H9 (cell line): ENCODE results near the gene CCDC192. TPM values are rescaled to one million over a fixed set of nuclear protein-coding genes. Genes with fewer than 3 reads are reported as not detected.

Experiments
- DNase-seq: peaks from one replicate; pipeline ENCODE4 v3.0.0-alpha.2; 2017
- H2AFZ ChIP-seq: one replicate; pipeline ENCODE4 v1.6.1; 2013; ENCODE audit warnings: mild to moderate bottlenecking, low read length, control low read depth, moderate library complexity
- H2AK5ac ChIP-seq: 2 replicates; pipeline ENCODE4 v1.6.1; 2013; ENCODE audit warnings: low read length, control low read depth, mixed read lengths; ENCODE audit not compliant: insufficient read length
- H2BK120ac ChIP-seq: one replicate; pipeline ENCODE4 v1.6.1; 2013; ENCODE audit warnings: low read depth, mild to moderate bottlenecking, low read length, control low read depth, inconsistent platforms; ENCODE audit not compliant: poor library complexity, severe bottlenecking
- H2BK12ac ChIP-seq: 2 replicates; pipeline ENCODE4 v1.6.1; 2013; ENCODE audit warnings: low read length, control low read depth, mixed read lengths, low read depth; ENCODE audit not compliant: insufficient read length
- H2BK15ac ChIP-seq: 2 replicates; pipeline ENCODE4 v1.6.1; 2013; ENCODE audit warnings: low read depth, low read length, control low read depth
- H2BK20ac ChIP-seq: one replicate; pipeline ENCODE4 v1.6.1; 2013; ENCODE audit warnings: low read depth, mild to moderate bottlenecking, low read length, control low read depth, inconsistent platforms; ENCODE audit not compliant: poor library complexity, severe bottlenecking
- H2BK5ac ChIP-seq: 2 replicates; pipeline ENCODE4 v1.6.1; 2013; ENCODE audit warnings: low read length, control low read depth, mixed read lengths; ENCODE audit not compliant: insufficient read length
- H3K14ac ChIP-seq: 2 replicates; pipeline ENCODE4 v1.6.1; 2013; ENCODE audit warnings: low read length, control low read depth; ENCODE audit not compliant: insufficient read depth
- H3K18ac ChIP-seq: 2 replicates; pipeline ENCODE4 v1.6.1; 2013; ENCODE audit warnings: low read depth, mild to moderate bottlenecking, mixed read lengths, low read length, control low read depth; ENCODE audit not compliant: insufficient read length
- H3K23ac ChIP-seq: 2 replicates; pipeline ENCODE4 v1.6.1; 2013; ENCODE audit warnings: low read length, control low read depth, mixed read lengths, low read depth; ENCODE audit not compliant: insufficient read length
- H3K23me2 ChIP-seq: 2 replicates; pipeline ENCODE4 v1.6.1; 2013; ENCODE audit warnings: low read depth, mild to moderate bottlenecking, mixed read lengths, low read length, control low read depth; ENCODE audit not compliant: insufficient read length, poor library complexity, severe bottlenecking
- H3K27ac ChIP-seq: 2 replicates; pipeline ENCODE4 v1.5.1; 2013; ENCODE audit warnings: low read length, control low read depth, mixed read lengths, low read depth; ENCODE audit not compliant: insufficient read length
- H3K27me3 ChIP-seq: 2 replicates; pipeline ENCODE4 v1.6.1; 2013; ENCODE audit warnings: low read length, control low read depth, inconsistent platforms; ENCODE audit not compliant: insufficient read depth
- H3K4ac ChIP-seq: 2 replicates; pipeline ENCODE4 v1.6.1; 2013; ENCODE audit warnings: low read depth, mild to moderate bottlenecking, control low read depth, inconsistent platforms, low read length, moderate library complexity
- H3K4me1 ChIP-seq: 2 replicates; pipeline ENCODE4 v1.6.1; 2013; ENCODE audit warnings: low read length, control low read depth, inconsistent platforms; ENCODE audit not compliant: insufficient read depth
- H3K4me2 ChIP-seq: 2 replicates; pipeline ENCODE4 v1.6.1; 2013; ENCODE audit warnings: low read length, control low read depth, mixed read lengths; ENCODE audit not compliant: insufficient read length, insufficient read depth
- H3K56ac ChIP-seq: 2 replicates; pipeline ENCODE4 v1.6.1; 2013; ENCODE audit warnings: low read depth, mild to moderate bottlenecking, mixed read lengths, low read length, control low read depth; ENCODE audit not compliant: insufficient read length
- H3K79me1 ChIP-seq: 2 replicates; pipeline ENCODE4 v1.6.1; 2013; ENCODE audit warnings: low read depth, mild to moderate bottlenecking, moderate library complexity, low read length, control low read depth, inconsistent platforms; ENCODE audit not compliant: insufficient read depth, poor library complexity, severe bottlenecking
- H3K79me2 ChIP-seq: 2 replicates; pipeline ENCODE4 v1.6.1; 2013; ENCODE audit warnings: low read length, control low read depth, inconsistent platforms; ENCODE audit not compliant: insufficient read depth
- H3K9ac ChIP-seq: 2 replicates; pipeline ENCODE4 v1.6.1; 2013; ENCODE audit warnings: low read length, control low read depth, mixed read lengths; ENCODE audit not compliant: insufficient read length; ENCODE audit errors: extremely low read depth
- H3K9me3 ChIP-seq: one replicate; pipeline ENCODE4 v1.6.1; 2013; ENCODE audit warnings: low read depth, low read length, inconsistent platforms; ENCODE audit not compliant: control insufficient read depth
- H3T11ph ChIP-seq: one replicate; pipeline ENCODE4 v1.6.1; 2013; ENCODE audit warnings: mild to moderate bottlenecking, low read length, control low read depth, inconsistent platforms
- H4K20me1 ChIP-seq: one replicate; pipeline ENCODE4 v1.6.1; 2013; ENCODE audit not compliant: control insufficient read depth, insufficient read length, insufficient read depth
- H4K5ac ChIP-seq: 2 replicates; pipeline ENCODE4 v1.6.1; 2013; ENCODE audit warnings: low read depth, mild to moderate bottlenecking, mixed read lengths, low read length, control low read depth; ENCODE audit not compliant: insufficient read length
- H4K8ac ChIP-seq: replicated peaks from 2 replicates; pipeline ENCODE4 v1.6.1; 2013; ENCODE audit warnings: low read length, control low read depth, mixed read lengths, low read depth; ENCODE audit not compliant: insufficient read length
- H4K91ac ChIP-seq: 2 replicates; pipeline ENCODE4 v1.6.1; 2013; ENCODE audit warnings: low read depth, mild to moderate bottlenecking, moderate library complexity, mixed read lengths, low read length, control low read depth; ENCODE audit not compliant: insufficient read length
- H3K27ac Mint-ChIP-seq, 3 experiments: 2 replicates in 2 of 3; 3 replicates in 1 of 3; pipeline ENCODE4 v1.8.0; 2020 to 2021; ENCODE audit warnings: mixed read lengths in 3 of 3, mild to moderate bottlenecking in 1 of 3, moderate library complexity in 1 of 3
- H3K27me3 Mint-ChIP-seq: 2 replicates; pipeline ENCODE4 v1.8.0; 2021; ENCODE audit warnings: low read depth, mild to moderate bottlenecking, moderate library complexity, mixed read lengths
- H3K36me3 Mint-ChIP-seq, 3 experiments: 2 replicates in 2 of 3; 3 replicates in 1 of 3; pipeline ENCODE4 v1.8.0; 2020 to 2021; ENCODE audit warnings: low read depth in 3 of 3, mixed read lengths in 3 of 3; ENCODE audit not compliant: insufficient read depth in 1 of 3
- H3K4me1 Mint-ChIP-seq, 2 experiments: 2 replicates each; pipeline ENCODE4 v1.8.0; 2020; ENCODE audit warnings: mixed read lengths in 2 of 2
- H3K4me3 Mint-ChIP-seq, 2 experiments: 2 replicates in 1 of 2; 3 replicates in 1 of 2; pipeline ENCODE4 v1.8.0; 2020 to 2021; ENCODE audit warnings: mild to moderate bottlenecking in 2 of 2, mixed read lengths in 2 of 2, moderate library complexity in 1 of 2
- H3K9me3 Mint-ChIP-seq, 2 experiments: 2 replicates in 1 of 2; 3 replicates in 1 of 2; pipeline ENCODE4 v1.8.0; 2020; ENCODE audit warnings: mild to moderate bottlenecking in 2 of 2, mixed read lengths in 2 of 2, moderate library complexity in 1 of 2
- total RNA-seq: library from RNA; stranded (reverse); gene quantifications from 2 replicates; pipeline ENCODE4 v1.2.1, GENCODE V29; 2021
- TF ChIP-seq, protein P1 (sequence below): fragments of 200-600 bp; sonication (generic); conservative IDR thresholded peaks from 3 replicates; pipeline ENCODE4 v1.8.0; 2021; ENCODE audit warnings: antibody characterized with exemption, mild to moderate bottlenecking

The CCDC192 gene
- total RNA-seq, 1 experiment from 2014 or later = not detected

DNA sequence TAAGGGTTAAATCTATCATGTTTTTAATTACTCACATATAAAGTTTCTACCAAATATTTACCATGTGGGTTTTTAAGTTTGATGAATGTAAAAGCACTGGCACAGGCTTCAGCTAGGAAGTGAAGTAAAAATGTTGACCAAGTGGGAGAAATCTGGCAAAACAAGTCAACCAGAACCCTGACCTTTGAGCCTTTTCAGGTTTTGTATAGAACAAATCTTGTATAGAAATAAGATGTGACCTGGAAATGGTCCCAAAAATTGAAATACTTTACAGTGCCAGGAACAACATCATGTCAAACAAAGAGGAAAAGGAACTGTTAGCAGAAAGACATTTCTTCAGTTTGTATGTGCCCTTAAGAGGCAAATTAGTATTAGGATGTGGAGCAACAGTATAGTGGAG, 137.6 kb downstream of the CCDC192 start:
- no peaks in the 10 kb centered on the region for H4K20me1 ChIP-seq
- H3K4me1 ChIP-seq = no peaks in the 10 kb centered on the region
- no peak overlapping the region for H3K14ac ChIP-seq
- H3K4ac ChIP-seq = no peak overlapping the region
- H3K23ac ChIP-seq = no peak overlapping the region
- no peaks in the 10 kb centered on the region for H3K79me2 ChIP-seq
- no peak overlapping the region for H3K27ac ChIP-seq
- Mint-ChIP-seq H3K27me3 (no peaks in the 10 kb centered on the region; the same call in 1 of the 2 replicates), H3K27ac (no peak overlapping the region), H3K9me3 (peaks cover 1 to 7% of the 10 kb centered on the region in 2 experiments; a peak in 3 of 5 replicates), H3K4me3 (no peak overlapping the region), H3K4me1 (peaks cover 19 to 20% of the 10 kb centered on the region in 2 experiments), H3K36me3 (peaks cover 0 to 4% (median 1%) of the 10 kb centered on the region in 3 experiments; a peak in 3 of 7 replicates)
- H2BK5ac ChIP-seq = no peak overlapping the region
- no peak overlapping the region for H4K91ac ChIP-seq
- H3K56ac ChIP-seq = no peak overlapping the region
- H3K9me3 ChIP-seq = no peaks in the 10 kb centered on the region
- DNase-seq = no peak
- H3K4me2 ChIP-seq = no peak overlapping the region
- H2BK12ac ChIP-seq = no peak overlapping the region
- no peaks in the 10 kb centered on the region for H3K79me1 ChIP-seq
- H3T11ph ChIP-seq = no peak overlapping the region
- no peaks in the 10 kb centered on the region for H3K27me3 ChIP-seq
- TF ChIP-seq, protein P1, sequence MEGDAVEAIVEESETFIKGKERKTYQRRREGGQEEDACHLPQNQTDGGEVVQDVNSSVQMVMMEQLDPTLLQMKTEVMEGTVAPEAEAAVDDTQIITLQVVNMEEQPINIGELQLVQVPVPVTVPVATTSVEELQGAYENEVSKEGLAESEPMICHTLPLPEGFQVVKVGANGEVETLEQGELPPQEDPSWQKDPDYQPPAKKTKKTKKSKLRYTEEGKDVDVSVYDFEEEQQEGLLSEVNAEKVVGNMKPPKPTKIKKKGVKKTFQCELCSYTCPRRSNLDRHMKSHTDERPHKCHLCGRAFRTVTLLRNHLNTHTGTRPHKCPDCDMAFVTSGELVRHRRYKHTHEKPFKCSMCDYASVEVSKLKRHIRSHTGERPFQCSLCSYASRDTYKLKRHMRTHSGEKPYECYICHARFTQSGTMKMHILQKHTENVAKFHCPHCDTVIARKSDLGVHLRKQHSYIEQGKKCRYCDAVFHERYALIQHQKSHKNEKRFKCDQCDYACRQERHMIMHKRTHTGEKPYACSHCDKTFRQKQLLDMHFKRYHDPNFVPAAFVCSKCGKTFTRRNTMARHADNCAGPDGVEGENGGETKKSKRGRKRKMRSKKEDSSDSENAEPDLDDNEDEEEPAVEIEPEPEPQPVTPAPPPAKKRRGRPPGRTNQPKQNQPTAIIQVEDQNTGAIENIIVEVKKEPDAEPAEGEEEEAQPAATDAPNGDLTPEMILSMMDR = no peak
- no peak overlapping the region for H2BK20ac ChIP-seq
- H3K23me2 ChIP-seq = no peaks in the 10 kb centered on the region
- no peak overlapping the region for H3K9ac ChIP-seq
- H4K8ac ChIP-seq = no peak overlapping the region
- no peak overlapping the region for H3K18ac ChIP-seq
- no peak overlapping the region for H2BK120ac ChIP-seq
- no peak overlapping the region for H2AK5ac ChIP-seq
- H4K5ac ChIP-seq = no peak overlapping the region
- no peak overlapping the region for H2AFZ ChIP-seq
- H2BK15ac ChIP-seq = no peak overlapping the region
